GM18907 (cell line): ENCODE measurements around the gene PLEKHA6.

ENCODE experiments used
- ATAC-seq: cut with Tn5 transposase; IDR thresholded peaks from one replicate; pipeline ENCODE4 v1.9.1; 2021; ENCODE audit warnings: mild to moderate bottlenecking, moderate library complexity; ENCODE audit not compliant: unreplicated experiment

PLEKHA6 gene

DNA sequence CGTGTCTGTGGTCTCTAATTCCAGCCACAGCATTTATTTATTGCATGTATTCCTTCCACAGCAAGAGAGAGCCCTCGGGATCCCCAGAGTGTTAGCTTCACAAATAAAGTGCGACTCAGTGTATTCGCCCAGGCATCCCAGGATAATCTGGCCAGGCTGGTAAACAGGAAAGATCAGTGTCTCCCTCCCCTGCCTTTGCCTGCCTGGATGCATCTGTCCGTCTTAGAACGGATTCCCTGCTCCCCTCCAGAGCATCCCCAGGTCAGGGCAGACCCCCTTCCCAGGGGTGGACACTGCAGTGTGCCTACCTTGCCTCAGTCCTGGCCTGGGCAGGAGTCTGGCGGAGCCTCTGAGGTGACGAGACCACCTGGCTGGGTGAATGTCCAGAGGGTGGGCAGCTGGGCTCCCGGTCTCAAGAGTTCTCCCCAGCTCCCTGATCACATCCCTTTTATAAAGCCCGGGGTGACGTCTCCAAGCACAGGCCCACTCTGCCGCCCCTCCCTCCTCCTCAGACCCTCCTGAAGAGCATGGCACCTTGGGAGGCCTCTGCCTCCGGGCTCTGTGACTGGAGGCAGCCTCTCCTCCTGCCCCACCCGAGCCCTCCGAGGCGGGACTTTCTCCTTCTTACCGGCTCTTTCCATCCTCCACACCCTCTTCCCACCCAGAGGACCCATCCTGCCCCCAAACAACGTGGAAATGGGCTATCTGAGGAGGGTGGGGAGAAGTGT, 163.5 kb downstream of the PLEKHA6 start, which contains the start of gene KISS1:
KISS1 (minus strand) TSS at position 424 of the 728 bp plus-strand sequence. CDS start 3,615 bp downstream, outside the sequence.
- no peak for ATAC-seq

DNA sequence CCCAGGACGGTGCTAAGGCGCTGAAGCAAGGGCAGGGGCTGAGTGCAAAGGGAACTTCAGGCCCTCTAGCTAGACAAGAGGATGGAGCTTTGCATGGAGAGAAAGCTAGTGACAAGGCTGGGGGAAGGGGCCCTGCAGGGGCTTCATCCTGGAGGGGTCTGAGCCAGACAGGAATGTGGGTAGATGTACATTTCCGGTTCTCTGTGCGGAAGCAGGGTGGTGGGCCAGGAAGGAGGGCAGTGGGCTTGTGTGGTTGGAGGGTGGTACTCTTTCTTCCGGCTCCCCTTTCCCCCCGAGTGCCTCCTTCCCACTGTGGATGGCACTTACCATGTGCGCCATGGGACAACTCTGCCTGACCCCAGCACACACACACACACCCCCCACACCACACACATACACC, 165.0 kb downstream of the PLEKHA6 start:
- no peak for ATAC-seq

DNA sequence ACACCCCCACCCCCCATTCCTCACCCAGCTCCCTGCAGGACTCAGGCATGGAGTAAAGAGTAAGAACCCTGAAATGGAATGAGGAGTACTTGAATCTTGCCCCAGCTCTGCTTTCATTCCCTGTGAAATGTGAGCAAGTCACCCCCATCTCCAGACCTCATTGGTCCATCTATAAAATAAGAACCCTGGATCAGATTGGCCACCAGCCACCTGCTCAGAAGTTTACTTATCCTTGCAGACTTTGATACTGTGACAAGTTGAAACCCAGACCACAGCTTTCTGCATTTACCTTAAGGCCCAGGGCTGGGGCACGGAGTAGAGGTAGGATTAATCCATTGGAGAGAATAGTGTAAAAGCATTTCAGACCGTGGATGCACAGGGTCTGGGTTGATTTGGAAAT, 165.6 kb downstream of the PLEKHA6 start:
- no peak for ATAC-seq

DNA sequence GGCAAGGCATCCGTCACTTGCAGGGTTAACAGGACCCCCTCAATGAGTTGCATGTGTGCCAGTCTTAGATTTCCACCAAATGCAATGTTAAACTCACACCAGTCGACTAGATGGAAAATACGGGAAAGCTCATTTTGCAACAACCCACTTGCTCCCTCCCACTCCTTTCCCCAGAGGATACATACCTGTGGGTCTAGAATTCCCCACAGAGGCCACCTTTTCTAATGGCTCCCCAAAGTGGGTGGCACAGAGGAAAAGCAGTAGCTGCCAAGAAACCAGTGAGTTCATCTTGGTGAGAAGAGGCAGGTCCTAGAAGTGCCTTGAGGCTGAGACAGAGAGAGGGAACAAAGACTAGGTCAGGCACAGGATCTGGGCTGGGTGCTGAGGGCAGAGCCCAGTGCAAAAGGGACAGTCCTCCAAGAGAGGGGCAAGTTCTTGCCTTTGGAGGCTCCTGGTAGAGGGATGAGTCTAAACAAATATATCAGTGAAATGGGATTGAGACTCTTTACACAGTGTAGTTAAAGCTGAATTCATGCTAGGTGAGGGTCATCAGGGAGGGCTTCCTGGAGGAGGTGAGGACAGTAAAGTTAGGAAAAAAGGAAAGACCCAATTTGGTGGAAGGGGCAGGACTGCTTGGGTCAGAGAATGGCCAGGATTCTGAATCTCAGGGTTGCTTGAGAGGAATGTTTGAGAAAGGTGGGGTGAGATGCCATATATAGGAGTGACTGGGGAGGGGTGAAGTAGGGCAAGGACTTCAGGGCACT, 167.0 kb downstream of the PLEKHA6 start:
- no peak for ATAC-seq

DNA sequence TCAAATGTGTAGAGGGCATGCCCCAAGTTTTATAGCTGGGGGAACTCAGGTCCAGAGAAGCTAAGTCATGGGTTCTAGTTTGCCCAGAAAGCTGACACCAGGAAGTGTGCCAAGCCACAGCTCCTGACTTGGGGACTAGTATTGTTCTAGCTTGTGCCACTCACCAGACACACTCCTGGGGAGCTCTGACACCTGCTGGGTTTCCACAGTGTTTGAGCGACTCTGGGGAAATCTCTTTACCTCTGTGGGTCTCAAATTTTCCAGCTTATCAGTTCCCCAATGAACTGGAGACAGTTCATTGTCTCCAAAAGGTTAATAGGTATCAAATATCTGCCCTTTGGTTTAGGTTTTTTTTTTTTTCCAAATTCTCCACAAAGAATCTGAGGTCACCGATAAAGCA, 167.7 kb downstream of the PLEKHA6 start:
- no peak for ATAC-seq

DNA sequence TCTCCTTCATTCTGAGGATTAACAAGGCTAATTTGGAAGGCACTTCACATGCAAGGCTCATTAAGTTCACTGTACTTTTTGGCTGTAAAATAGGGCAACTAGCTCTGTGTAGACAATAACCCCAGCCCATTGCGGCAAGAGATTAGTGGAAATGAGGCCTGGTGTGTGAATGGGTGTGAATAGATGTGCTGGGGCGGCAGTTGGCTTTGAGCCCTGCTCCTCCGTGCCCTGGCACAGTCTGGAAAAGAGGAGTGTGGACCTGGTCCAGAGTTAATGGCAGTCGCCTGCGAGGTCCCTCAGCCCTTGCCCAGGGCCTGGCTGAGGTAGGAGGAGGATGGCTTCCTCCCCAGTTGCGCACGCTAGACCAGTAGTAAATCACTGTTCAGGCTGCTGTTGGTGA, 168.3 kb downstream of the PLEKHA6 start:
- no peak for ATAC-seq

DNA sequence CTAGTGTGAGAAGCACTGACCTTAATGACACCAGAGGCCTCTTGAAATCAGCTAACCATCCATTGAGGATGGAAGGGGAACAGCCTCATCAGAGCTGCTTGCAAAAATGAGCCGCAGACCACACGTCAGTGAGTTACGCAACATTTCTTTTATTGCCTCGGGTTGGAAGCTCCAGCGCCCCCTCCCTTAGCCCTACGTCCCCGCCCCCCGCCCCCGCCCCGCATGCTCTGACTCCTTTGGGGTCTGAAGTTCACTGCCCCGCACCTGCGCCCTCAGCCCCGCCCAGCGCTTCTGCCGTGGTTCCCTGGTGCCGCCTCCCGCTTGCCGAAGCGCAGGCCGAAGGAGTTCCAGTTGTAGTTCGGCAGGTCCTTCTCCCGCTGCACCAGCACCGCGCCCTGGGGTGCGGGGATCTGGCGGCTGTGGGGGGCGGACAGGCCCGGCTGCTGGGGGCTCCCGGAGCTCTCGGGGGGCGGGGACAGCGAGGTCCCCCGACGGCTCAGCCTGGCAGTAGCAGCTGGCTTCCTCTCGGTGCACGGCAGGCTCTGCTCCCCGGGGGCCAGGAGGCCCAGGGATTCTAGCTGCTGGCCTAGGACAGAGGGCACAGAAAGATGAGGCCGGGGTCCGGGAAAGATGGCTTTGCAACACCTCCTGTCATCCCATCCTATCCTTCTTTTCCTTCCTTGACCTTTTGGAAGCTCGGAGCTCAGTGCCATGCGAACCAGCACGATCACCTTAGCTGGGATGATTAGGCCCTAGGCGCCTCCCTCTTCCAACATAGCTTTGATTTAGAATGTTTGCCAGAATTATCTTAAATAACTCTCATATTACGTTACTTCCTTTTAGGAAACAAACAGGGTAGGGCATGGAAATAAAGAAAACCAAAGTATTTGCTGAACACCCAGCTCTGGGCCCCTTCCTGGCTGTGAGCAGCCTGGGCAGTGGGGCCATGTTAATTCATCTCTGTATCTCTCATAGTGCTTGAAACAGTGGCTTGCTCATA, 169.2 kb downstream of the PLEKHA6 start:
- no peak for ATAC-seq

DNA sequence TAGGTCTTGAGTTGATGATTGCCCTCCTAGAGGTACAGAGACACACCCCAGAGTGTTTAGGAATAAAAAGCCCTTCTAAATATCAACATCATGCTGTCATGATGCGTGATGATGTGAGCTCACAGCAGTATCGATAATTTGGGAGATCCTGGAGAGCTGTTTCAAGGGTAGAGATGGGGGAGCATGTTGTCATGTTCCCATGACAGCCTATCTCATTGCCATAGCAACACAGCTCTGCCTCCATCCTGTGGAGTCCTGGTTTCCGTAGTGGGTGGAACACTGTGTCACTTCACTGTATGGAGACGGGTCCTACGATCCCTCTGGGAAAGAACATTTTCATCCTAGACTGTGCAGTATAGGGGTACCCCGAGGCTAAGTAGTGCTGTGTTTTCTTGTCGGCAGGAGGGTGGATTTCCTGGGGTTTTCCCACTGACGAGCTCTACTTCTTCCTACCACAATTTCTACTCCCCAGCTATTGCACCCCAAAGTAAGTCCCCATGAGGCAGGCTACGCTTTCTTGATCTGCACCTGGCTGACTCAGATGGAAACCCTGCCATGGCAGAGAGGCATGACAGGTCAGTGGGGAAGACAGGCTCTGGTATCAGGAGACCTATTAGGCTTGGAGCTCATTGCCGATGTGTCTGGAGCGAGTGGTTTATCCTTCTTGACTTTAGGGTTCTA, 170.6 kb downstream of the PLEKHA6 start:
- peak; percentile 39 for ATAC-seq

DNA sequence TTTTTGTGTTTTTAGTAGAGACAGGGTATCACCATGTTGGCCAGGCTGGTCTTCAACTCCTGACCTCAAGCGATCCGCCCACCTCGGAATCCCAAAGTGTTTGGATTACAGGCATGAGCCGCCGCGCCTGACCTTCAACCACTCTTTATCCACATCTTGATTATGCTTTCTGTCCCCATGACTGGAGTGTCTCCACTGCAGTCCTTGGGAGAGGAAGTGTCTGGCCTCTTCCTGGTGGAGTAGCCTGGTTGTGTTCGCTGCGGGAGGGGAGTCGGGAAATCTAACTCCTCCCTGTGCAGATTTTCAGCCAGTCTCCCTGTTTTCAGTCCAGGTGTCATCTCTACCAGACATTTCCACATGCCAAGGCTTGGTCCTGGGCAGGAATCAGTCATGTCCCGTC, 173.1 kb downstream of the PLEKHA6 start:
- ATAC-seq: no peak

DNA sequence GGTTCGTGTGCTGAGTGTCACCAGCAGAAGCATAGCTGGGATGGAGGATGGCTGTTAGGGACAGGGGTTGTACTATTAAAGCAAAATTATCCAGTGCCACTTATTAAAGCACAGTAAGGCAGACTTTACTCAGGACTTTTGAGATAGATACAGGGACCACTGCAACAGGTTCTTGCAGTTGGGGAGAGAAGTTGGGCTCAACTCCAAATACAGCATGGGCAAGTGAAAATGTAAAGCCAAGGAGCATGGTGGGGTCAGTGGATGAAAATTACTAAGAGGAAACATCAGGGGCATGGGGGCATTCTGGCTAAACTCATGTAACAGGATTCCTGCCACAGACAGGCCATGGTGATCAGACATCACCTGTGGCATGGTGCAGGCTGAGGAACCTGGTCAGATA, 178.6 kb downstream of the PLEKHA6 start:
- ATAC-seq: no peak

DNA sequence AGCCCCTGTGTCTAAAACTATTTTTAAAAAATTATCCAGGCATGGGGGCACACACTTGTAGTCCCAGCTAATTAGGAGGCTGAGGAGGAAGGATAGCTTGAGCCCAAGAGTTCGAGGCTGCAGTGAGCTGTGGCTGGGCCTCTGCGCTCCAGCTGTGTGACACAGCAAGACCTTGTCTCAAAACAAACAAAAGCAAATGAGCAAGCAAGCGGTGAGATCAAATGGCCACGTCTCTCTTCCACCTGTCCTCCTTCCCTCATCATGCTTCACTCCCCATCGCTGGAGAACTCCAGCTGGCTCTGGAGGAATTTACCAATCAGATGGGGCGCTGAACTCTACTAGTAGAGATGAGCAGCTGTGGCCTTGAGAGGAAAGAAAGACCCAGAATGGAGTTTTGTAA, 179.6 kb downstream of the PLEKHA6 start:
- no peak for ATAC-seq

DNA sequence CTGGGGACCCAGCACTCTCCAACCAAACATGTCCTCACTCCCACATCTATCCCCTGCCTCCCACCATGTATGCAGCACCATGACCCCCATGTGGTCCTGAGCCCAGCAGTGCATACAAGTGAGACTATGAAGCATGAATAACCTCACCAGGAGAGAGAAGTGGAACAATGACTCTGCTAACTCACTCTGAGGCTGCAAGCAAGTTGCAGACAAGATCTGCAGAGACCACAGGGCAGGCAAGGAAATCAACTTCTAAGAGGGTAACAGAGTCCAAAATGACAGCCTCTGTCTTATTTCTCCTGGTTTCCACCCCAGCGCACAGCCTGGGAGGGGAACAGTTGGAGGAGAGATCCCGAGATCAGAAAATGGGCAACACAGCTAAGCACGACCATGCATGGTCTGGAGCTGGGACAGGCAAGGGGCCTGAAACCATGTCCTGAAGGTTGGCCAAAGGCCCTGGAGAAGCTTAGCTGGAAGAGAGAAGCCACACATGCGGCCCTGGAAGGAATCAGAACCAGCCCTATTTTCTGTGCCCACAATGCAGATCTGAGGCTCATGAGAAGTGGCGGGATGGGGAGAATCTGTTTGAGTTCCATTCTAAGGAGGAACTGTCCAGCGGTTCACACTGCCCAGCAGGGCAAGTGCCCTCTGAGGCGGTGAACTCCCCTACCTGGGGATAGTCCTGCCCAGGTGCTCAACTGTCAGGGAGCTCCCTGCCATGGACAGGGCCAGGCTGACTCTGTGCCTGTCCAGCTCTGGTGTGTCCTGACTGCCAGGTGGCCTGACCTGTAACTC, 181.0 kb downstream of the PLEKHA6 start:
- ATAC-seq: no peak

DNA sequence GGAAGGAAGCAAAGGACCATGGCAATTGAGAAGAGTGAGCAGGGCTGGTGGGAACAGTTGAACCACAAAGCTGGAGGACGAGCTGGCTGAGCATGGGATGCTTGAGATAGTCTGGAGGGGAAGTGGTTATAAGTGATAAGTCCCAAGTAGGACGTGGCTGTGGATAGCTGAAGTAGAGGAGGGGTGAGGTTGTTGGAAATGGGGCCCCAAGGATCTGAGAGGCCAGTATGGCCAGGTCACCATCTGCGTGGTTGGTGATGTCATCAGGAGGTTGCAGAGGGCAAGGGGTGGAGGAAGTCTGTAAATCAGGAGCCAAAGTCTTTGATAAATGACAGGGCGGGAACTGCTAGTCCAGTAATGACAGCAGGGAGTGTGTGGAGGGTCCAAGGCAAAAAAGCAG, 182.6 kb downstream of the PLEKHA6 start:
- ATAC-seq: no peak

DNA sequence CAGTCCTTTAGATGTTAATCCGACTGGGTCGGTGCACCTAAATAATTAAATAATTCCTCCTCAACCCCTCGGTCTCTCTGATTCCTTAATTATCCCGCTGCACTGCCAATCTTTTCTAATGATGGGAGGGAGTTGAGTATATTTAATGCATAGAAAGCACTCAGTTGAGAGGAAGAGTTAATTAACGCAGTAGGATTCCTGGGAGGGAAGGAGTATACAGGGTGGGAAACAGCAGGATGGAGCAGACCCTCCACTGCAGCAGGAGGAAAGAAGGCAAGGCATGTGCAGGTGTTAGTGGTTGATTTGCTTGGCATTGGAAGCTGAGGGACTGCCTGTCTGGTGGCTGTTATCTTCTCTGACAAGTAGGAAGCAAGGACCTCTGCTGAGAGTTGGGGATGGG, 183.7 kb downstream of the PLEKHA6 start:
- ATAC-seq: no peak

DNA sequence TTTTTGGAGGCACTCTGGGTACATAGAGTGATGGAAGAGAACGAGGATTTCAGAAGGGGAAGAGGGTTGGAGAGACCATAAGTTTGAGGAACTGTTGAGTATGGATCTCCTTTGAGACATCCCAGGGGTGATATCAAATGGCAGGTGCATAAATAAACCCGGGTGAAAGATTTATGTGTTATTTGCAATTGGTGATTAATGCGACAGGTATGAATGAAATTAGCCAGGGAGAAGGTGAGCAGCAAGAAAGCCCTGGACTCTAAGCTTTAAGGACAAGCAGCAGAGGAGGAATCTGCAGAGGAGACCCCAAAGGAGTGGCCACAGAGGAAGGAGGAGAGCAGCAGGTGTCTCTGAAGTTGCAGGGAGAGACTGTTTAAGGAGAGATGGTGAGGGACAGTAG, 184.8 kb downstream of the PLEKHA6 start:
- ATAC-seq: no peak

DNA sequence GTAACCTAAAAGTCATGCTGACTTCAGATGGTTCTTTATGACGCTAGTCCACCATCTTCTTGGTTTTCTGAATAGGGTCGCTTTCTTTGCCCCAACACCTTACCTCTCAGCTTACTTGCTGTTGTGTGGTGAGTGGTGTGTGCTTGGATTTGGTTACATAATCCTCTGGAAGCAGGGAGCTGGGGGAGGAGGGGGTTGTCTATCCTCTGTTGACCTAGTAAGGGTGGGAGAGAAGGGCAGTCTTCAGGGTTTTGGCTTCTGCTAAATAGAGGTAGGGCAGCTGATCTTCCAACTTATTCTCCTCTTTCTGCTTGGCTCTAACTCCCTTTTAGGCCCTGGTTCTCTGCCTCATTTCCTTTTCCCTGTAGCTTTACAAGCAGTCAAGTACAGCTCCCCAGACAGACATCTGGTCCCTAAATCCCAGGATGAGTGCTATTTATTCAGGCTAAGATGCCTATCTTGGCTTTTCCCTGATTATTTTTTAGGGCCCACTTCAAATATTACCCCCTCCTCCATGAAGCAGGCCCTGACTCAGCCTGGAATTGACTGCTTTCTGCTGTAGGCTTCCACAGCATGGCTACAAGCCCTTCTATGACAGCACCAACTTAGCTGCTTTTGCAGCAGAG, 187.2 kb downstream of the PLEKHA6 start:
- no peak for ATAC-seq

DNA sequence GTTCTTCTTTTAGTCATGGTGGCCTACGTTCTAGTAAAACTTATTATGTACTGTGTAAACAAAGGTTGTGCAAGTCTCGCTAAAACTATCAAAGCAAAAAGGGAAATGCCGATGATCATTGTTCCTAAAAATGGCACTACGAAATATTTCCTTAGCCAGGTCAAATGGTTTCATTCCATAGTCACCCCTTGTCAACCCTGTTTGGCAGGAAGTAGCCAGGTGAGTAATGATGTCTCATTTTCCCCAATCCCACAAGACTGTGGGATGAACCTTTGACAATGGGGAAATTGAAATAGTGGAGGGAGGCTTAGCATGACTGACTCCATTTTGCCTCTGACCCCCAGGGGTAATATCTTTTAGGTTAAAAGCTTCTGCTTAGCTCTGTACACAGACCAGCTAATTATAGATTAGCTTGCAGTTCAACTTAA, 188.0 kb downstream of the PLEKHA6 start:
- no peak for ATAC-seq

DNA sequence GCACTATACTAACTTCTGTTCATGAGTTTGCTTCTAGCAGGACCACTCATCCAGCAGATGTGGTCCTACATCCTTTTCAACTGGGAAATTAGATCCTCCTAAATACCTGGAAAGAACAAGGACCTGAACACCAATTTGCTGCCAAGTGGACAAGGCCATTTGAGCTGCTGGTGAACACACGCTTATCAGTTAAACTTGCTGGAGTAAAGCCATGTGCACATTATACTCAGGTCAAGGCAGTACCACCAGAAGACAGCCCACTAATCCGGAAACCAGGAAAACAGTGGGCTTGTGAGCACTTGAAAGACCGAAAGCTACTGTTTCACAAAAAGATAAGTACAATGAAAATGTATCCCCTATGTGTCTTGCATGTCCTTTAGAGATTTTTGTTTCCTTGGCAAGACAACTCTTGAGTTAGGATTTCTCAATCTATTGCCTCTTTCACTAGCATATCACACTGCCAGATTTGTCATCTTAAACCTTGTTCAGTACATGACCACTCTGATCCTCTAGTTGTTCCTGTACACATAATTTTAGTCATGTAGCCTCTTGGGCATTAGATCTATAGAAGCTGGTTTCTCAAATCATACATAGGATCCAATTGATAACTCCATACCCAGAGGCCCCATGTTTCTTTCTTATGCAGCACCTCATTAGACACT, 189.1 kb downstream of the PLEKHA6 start:
- no peak for ATAC-seq

DNA sequence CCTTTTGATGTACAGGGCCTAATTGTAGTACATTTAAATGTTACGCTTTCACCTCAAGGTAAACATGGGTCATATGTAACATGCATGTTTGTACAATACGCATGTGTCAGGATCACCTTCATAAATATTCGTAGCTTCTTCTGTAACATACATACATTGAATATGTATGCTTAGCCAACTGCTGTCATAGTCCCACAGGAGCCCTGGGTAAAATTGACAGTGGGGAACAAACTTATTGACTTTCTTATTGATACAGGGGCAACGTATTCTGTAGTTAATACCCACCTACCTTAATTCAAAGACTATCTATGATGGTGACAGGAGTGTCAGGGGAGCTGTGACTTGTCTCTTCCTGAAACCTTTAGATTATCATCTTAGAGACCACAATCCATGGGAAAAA, 189.9 kb downstream of the PLEKHA6 start:
- no peak for ATAC-seq
